IMR-90 (cell line): ENCODE data around the gene CLEC14A.

ENCODE experiments used
- CEBPB ChIP-seq: IDR thresholded peaks from 2 replicates; pipeline ENCODE4 v1.6.1; 2012; ENCODE audit warnings: low read depth, low read length, improper control_type of control experiment
- MXI1 ChIP-seq: IDR thresholded peaks from 2 replicates; pipeline ENCODE4 v1.6.1; 2012; ENCODE audit warnings: low read depth, mild to moderate bottlenecking, low read length, moderate library complexity, borderline replicate concordance
- POLR2A ChIP-seq: IDR thresholded peaks from 2 replicates; pipeline ENCODE4 v1.6.1; 2012; ENCODE audit warnings: mild to moderate bottlenecking, low read depth, low read length
- SMC3 ChIP-seq: fragments of 150-350 bp; IDR thresholded peaks from 2 replicates; pipeline ENCODE4 v1.6.1; 2016; ENCODE audit warnings: low read depth, mild to moderate bottlenecking, antibody characterized with exemption, low read length, moderate library complexity
- TF ChIP-seq, protein P1 (sequence below): conservative IDR thresholded peaks from 2 replicates; pipeline ENCODE4 v1.5.1; 2012; ENCODE audit warnings: mild to moderate bottlenecking, low read depth, low read length, improper control_type of control experiment

DNA sequence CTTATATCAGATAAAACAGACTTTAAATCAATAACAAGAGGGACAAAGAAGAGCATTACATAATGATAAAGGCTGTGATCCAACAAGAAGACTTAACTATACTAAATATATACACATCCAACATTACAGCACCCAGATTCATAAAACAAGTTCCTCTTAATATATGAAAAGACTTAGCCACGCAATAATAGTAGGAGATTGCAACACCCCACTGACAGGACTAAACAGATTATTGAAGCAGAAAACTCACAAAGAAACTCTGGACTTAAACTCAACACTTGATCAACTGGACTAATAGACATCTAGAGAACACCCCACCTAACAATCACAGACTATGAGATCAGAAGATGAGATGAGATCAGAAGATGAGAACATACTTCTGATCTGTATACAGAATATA lies 5.7 kb upstream of the CLEC14A start:
- TF ChIP-seq, protein P1, sequence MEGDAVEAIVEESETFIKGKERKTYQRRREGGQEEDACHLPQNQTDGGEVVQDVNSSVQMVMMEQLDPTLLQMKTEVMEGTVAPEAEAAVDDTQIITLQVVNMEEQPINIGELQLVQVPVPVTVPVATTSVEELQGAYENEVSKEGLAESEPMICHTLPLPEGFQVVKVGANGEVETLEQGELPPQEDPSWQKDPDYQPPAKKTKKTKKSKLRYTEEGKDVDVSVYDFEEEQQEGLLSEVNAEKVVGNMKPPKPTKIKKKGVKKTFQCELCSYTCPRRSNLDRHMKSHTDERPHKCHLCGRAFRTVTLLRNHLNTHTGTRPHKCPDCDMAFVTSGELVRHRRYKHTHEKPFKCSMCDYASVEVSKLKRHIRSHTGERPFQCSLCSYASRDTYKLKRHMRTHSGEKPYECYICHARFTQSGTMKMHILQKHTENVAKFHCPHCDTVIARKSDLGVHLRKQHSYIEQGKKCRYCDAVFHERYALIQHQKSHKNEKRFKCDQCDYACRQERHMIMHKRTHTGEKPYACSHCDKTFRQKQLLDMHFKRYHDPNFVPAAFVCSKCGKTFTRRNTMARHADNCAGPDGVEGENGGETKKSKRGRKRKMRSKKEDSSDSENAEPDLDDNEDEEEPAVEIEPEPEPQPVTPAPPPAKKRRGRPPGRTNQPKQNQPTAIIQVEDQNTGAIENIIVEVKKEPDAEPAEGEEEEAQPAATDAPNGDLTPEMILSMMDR: no peak
- TF ChIP-seq SMC3 (no peak), POLR2A (no peak), MXI1 (no peak), CEBPB (peak; percentile 26; the same call in 1 of the 2 replicates)
